ENCODE results near the gene PICK1.

PICK1 gene

DNA sequence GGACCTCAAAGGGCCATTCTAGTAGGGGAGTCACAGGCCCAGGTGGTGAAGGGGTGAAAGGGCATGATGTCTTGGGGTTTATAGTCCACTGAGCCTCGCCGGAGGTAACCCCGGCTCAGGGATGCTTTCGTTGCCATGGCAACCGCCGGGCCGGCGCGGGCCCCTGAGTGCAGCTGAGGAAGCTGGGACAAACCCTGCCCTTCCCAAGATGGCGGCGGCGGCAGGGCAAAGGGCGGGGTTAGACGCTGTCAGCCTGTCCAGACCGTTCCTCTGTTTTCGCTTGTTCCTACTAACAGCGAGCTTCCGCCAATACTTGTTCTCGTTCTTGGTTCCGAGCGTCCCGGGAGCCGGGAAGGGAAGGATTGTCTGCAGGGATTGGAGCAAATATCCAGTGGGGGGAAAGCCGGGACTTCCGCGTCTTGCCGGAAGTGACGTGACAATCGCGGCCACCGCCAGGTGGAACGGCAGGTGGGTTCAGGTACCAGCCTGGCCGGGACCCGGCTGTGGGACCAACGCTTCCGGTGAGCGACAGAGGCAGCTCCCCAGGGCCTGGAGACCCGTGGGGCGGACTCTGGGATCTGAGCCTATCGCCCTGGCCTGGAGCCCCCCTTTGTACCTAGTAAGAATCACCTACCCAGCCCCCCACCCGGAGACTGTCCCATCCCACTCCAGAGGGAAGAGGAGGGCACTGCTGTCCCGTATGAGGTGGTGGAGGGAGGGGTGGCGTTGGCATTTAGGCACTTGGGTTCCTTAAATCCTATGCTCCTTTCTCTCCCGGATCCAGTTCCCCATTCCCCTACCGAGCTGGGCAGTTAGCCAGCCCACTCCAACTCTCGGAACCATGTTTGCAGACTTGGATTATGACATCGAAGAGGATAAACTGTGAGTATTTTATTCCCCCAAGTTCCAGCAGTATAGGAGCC, at the start of gene PICK1:
Gene PICK1 (plus strand): TSS at position 436 of the 923 bp plus-strand sequence. CDS start 406 bp downstream, at position 842.
- peak; percentile 72 for DNase-seq

- DNase-seq = no peak
These were observed 48.0 kb upstream of the PICK1 start for GRCh38 chr22:38009000-38009806.

GRCh38 chr22:38012604-38013072, 44.6 kb upstream of the PICK1 start:
- no peak for DNase-seq

DNA sequence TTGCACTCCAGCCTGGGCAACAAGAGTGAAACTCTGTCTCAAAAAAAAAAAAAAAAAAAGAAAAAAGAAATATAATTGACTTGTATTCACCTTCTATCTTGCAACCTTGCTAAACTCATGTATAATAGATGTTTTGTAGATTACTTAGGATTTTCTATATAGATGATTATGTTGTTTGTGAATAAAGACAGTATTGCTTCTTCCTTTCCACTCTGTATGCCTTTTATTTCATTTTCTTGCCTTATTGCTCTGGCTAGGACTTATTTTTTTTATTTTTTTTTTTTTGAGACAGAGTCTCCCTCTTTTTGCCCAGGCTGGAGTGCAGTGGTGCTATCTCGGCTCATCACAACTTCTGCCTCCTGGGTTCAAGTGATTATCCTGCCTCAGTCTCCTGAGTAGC, 43.1 kb upstream of the PICK1 start:
- DNase-seq = no peak

GRCh38 chr22:38016182-38017151, 40.7 kb upstream of the PICK1 start:
- DNase-seq = no peak

DNA sequence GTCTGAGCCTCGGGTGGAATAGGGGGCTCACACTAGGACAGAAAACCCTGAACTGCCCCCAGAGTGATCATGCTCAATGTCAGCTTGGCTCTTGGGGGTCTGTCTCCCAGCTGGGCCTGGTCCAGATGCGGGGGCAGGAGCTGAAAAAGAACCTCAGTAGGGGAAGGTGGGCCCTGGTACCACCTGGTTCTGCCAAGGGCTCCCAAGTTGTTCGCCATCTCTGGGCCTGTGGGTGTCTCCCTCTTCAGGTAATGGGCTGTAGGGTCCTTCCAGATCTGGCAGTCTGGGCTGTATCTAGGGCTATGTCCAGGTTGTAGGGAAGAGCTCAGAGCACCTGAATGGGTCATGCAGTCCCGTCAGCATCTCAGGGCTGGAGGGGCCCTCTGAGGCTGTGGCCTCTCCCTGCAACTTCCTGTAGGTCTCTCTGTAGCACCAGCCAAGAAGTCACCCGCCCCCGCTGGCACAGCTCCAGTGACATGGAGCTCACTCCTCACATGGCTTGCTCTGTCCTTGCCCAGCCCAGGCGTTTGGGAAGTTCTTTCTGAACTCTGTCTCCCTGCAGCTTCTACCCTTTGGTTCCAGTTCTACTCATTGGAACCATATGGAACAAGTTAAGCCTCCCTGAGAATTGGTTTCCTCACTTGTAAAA, 39.8 kb upstream of the PICK1 start:
- no peak for DNase-seq

DNA sequence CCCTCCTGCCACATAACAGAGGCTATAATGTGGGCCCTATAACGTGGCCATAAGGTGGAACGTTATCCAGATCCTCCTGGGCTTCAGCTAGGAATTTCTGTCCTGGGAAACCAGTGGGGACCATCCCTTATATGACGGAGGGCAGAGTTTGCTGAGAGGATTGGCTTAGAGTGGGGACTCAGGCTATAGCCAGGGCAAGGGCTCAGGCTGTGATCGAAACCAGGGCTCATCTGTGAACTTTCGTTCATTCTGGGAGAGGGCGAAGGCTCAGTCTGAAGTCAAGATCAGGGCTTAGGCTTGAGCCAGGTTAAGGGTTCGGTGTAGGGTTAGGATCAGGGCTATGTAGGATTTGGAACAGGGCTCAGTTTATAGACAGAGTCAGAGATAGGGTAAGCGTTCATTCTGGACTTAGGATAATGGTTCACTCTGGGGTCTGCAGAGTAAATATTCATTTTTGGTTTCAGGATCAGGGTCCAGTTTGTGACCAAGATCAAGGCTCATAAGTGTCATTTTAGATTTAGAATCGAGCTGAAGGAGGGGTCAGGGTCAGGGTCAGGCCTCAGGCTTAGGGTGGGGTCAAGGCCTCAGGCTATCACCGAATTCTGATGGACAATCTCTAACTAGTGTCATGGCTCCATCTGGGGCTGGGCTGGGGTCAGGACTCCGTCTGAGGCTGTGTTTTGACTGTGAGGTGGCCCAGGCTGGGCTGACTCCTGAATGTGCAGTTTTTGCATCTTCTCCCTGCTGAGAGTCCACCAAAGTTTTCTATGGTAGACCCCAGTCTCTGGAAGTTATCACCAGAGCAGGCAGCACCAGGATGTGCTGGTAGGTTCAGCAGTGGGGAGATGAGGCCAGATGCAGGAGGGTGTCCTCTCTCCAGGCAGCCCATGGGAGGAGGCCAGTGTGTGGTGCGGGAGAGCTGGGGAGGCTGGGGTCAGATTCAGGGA, 39.0 kb upstream of the PICK1 start:
- no peak for DNase-seq

DNA sequence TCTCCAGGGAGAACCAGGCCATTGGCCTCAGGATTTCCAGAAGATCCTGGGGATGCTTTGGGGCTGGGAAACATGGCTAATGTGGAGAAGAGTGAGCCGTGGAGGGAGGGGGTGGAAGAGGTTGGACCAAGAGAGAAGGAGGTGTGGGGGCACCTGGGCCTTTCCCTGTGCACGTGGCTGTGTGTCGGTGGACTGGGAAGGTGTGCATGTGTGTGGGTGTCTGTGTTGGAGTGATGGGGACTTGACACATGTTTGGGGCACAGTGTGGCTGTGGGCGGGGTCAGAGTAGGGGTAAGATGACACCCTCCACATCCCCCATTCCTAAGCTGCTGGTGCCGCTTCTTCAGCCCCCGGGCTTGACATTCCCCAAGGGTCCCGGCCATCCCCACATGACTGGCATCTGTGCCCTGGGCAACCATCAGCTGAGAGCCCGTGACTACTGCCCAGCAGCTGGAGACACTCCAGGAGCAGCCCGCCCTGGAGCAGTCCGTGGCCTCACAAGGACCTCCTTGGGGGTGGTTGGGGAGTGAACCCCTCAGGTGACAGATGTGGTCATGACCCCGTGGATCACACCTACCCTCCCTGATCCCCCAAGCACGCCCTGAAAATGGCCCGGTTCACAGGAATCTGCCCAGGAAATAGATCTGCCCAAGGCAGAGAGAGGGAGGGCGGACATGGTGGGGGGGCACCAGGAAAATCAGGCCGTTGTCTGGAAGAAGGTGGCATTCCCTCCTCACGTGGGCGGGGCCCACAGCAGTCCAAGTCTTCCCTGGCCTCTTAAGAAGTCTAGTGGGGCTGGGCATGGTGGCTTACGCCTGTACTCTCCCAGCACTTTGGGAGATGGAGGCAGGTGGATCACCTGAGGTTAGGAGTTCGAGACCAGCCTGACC, 38.0 kb upstream of the PICK1 start:
- no peak for DNase-seq

DNA sequence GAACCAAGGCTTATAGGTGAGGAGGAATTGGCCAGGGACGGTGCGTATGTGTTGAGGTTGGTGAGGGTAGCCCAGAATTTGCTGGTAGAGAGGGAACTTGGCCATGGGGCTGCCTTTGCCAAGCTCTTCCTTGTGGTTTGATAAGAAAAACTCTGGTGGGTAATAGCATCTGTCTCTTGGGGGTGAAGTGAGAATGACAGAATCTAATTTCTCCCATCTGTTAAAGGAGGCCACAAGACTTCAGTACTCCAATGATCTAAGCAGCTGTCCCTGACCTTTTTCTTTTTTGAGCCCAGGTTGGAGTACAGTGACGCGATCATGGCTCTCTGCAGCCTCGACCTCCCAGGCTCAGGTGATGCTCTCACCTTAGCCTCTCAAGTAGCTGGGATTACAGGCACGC, 36.0 kb upstream of the PICK1 start:
- no peak for DNase-seq

DNA sequence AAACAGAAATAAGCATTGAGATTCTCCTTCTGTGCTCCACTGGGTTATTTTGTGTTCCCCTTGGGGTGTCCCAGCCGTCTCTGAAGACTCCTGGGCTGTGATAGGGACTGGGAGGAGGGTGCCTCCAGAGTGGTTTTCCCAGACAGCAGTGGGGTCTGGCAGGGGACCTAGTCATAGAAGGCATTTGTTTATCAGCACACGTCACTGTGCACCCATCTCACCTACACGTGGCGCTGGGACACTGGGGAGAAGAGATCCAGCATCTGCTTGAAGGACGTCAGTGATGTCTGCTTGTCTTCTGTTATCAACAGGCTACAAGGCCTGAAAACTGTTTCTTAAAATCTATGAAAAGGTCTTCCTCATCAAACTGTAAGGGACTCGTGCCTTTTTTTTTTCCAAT, 34.2 kb upstream of the PICK1 start:
- no peak for DNase-seq

- DNase-seq = no peak
These were observed 31.7 kb upstream of the PICK1 start for GRCh38 chr22:38025514-38025913.

DNA sequence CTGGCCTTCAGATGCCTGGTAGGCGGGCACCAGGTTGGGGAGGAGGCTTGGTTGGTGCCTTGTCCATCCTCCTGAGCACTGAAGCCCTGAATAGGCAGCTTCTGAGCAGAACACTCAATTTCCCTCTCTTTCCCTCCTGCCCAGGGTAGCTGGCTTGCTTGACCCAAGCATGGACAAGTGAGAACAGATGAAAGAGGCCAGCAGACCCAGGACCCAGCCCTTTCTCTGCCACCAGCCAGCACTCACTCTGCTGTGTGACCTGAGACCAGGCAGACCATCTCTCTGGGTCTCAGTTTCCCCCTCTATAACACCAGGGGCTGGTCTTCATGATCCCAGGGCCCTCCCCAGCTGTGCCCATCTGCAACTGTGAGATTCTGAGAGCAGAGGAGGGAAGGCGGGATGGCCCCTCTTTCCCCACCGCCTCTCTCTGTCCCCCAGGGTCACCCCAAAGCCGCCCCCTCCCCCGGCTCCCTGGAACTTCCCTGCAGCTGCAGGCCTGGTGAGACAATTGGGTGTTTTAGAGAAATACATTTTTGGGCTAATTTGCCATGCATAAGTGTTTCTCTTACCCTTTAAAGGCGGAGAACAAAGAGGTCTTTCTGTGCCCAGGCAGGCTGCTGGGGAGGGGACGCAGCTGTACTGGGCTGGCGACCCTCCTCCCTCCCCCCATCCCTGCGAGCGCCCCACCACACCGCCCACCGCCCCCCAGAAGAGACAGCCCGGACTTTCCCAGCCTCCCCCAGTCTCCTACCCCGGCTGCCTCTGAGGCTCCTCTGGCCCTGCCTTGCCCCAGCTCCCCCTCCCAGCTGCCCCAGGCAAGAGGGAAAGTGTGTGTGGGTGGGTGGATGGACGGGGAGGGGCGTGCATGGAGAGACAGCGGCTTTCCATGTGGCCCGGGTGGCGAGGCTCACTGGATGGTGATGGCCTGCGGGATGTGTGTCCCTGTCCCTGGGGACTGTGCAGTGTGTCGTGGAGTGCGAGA, 30.8 kb upstream of the PICK1 start:
- no peak for DNase-seq

- DNase-seq = no peak
These were observed 29.7 kb upstream of the PICK1 start for GRCh38 chr22:38027487-38027886.

- DNase-seq = no peak
These were observed 28.7 kb upstream of the PICK1 start for GRCh38 chr22:38028344-38029130.

DNA sequence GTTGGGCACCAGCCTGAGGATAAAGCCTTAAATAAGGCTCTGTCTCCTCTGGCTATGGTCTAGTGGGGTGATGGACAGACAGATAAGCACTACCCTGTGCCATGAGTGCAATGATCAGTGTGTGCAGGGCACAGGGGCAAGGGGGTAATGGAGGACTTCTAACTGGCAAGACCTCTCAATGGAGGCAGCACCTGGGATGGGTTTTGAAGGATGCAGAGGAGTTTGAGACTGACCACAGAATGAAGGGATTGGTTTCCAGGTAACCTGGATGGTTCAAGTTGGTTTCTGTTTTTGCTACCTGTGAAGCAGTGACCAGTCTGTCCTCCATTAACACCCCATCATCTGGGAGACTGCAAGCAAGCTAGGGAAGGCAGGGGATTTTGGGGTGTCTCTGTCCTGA, 27.8 kb upstream of the PICK1 start:
- no peak for DNase-seq

GRCh38 chr22:38029901-38030300, 27.3 kb upstream of the PICK1 start:
- no peak for DNase-seq

DNA sequence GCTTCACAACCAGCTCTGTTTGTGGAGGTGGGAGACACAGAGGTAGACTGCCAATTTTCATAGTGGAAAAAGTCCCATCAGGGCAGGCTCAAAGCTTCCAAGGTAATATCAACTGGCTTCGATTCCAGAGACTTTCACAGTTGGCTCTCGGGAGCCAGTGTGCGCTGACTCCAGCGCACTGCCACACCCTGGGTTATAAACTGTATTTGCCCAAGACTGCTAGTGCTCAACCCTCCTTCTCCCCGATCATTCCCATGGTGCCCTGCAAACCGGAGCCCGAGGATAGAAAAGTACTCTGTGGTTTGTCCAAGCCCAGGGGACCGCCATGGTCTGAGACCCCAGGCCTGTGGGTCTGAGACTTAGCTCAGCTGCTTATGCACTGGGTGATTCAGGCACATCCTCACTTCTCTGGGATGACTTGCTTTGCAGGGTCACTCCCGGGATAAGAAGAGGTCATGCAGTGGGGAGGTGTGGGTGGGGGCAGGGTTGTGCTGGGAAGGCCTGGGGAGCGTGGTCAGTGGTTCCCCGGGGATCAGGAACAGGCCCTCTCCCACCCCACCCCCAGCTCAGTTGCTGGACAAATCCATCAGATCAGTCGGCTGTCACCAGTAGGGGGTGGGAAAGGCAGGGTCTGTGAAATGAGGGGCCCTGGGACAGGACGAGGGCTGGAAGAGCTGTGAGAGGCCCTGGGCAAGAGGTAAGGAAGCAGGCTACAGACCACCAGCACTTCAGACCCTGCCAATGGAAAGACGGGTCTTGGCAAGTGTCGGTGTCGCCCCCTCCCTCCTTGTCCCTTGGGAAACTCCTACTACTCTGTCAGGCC, 26.7 kb upstream of the PICK1 start:
- DNase-seq = no peak

All from amniotic stem cell (primary cell).